Ishikawa (cell line): ENCODE measurements around the gene GPR89A.

Source experiments
- CEBPB ChIP-seq: IDR thresholded peaks from 2 replicates; pipeline ENCODE4 v1.6.1; 2012
- EGR1 ChIP-seq: IDR thresholded peaks from 2 replicates; pipeline ENCODE4 v1.6.1; 2012
- EP300 ChIP-seq: IDR thresholded peaks from 2 replicates; pipeline ENCODE4 v1.6.1; 2012; ENCODE audit warnings: borderline replicate concordance
- MAX ChIP-seq: IDR thresholded peaks from 2 replicates; pipeline ENCODE4 v1.6.1; 2012
- NFIC ChIP-seq: IDR thresholded peaks from 2 replicates; pipeline ENCODE4 v1.6.1; 2012
- TAF1 ChIP-seq: IDR thresholded peaks from 2 replicates; pipeline ENCODE4 v1.6.1; 2012; ENCODE audit warnings: low read depth, mild to moderate bottlenecking
- YY1 ChIP-seq: IDR thresholded peaks from 2 replicates; pipeline ENCODE4 v1.6.1; 2012; ENCODE audit warnings: low read depth
- ZBTB7A ChIP-seq: IDR thresholded peaks from 2 replicates; pipeline ENCODE4 v1.6.1; 2012; ENCODE audit warnings: low read depth
- TF ChIP-seq, protein P1 (sequence below): IDR thresholded peaks from 2 replicates; pipeline ENCODE4 v1.6.1; 2012; ENCODE audit warnings: low read depth, mild to moderate bottlenecking

- TF ChIP-seq MAX (no peak), ZBTB7A (no peak), YY1 (no peak), NFIC (no peak), CEBPB (no peak), TAF1 (no peak), EGR1 (no peak), EP300 (no peak)
- TF ChIP-seq, protein P1, sequence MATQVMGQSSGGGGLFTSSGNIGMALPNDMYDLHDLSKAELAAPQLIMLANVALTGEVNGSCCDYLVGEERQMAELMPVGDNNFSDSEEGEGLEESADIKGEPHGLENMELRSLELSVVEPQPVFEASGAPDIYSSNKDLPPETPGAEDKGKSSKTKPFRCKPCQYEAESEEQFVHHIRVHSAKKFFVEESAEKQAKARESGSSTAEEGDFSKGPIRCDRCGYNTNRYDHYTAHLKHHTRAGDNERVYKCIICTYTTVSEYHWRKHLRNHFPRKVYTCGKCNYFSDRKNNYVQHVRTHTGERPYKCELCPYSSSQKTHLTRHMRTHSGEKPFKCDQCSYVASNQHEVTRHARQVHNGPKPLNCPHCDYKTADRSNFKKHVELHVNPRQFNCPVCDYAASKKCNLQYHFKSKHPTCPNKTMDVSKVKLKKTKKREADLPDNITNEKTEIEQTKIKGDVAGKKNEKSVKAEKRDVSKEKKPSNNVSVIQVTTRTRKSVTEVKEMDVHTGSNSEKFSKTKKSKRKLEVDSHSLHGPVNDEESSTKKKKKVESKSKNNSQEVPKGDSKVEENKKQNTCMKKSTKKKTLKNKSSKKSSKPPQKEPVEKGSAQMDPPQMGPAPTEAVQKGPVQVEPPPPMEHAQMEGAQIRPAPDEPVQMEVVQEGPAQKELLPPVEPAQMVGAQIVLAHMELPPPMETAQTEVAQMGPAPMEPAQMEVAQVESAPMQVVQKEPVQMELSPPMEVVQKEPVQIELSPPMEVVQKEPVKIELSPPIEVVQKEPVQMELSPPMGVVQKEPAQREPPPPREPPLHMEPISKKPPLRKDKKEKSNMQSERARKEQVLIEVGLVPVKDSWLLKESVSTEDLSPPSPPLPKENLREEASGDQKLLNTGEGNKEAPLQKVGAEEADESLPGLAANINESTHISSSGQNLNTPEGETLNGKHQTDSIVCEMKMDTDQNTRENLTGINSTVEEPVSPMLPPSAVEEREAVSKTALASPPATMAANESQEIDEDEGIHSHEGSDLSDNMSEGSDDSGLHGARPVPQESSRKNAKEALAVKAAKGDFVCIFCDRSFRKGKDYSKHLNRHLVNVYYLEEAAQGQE: no peak
Measured at GRCh38 chr1:145717833-145718232, 110.0 kb downstream of the GPR89A start.
